Retina (tissue), 1 donor: ENCODE results near the gene CEP85L.

Experiments used
- DNase-seq: peaks from one replicate; pipeline ENCODE4 v3.0.0-alpha.2; 2016

The CEP85L gene

GRCh38 chr6:118535176-118535844 lies 116.1 kb downstream of the CEP85L start:
- no peak for DNase-seq

GRCh38 chr6:118530942-118531341 lies 120.4 kb downstream of the CEP85L start:
- no peak for DNase-seq

- DNase-seq, result no peak
Observed at GRCh38 chr6:118529756-118530155, 121.6 kb downstream of the CEP85L start.

GRCh38 chr6:118528129-118528528 lies 123.3 kb downstream of the CEP85L start:
- DNase-seq, result no peak

- DNase-seq, result no peak
Observed at GRCh38 chr6:118525913-118526780, 125.2 kb downstream of the CEP85L start.

GRCh38 chr6:118524686-118525085 lies 126.7 kb downstream of the CEP85L start:
- DNase-seq, result no peak

GRCh38 chr6:118523216-118523615 lies 128.2 kb downstream of the CEP85L start:
- DNase-seq, result no peak

GRCh38 chr6:118522422-118522821 lies 129.0 kb downstream of the CEP85L start:
- DNase-seq, result no peak

GRCh38 chr6:118514689-118515088 lies 136.7 kb downstream of the CEP85L start:
- no peak for DNase-seq

- DNase-seq, result no peak
Observed at GRCh38 chr6:118511930-118512715, 139.3 kb downstream of the CEP85L start.

- no peak for DNase-seq
Observed at GRCh38 chr6:118509009-118509617, 142.3 kb downstream of the CEP85L start.

GRCh38 chr6:118507636-118508035 lies 143.8 kb downstream of the CEP85L start:
- no peak for DNase-seq

GRCh38 chr6:118506071-118506638 lies 145.2 kb downstream of the CEP85L start:
- no peak for DNase-seq

- DNase-seq, result no peak
Observed at GRCh38 chr6:118505656-118506055, 145.7 kb downstream of the CEP85L start.

- no peak for DNase-seq
Observed at GRCh38 chr6:118504611-118505010, 146.8 kb downstream of the CEP85L start.

- no peak for DNase-seq
Observed at GRCh38 chr6:118502169-118502568, 149.2 kb downstream of the CEP85L start.

- DNase-seq, result no peak
Observed at GRCh38 chr6:118501765-118502164, 149.6 kb downstream of the CEP85L start.

GRCh38 chr6:118501099-118501498 lies 150.3 kb downstream of the CEP85L start:
- no peak for DNase-seq

GRCh38 chr6:118500130-118501015 lies 151.0 kb downstream of the CEP85L start:
- DNase-seq, result no peak

GRCh38 chr6:118495485-118496280 lies 155.7 kb downstream of the CEP85L start:
- no peak for DNase-seq

GRCh38 chr6:118494091-118494490 lies 157.3 kb downstream of the CEP85L start:
- no peak for DNase-seq
